VCaP (cell line): ENCODE results near the gene TBCA.
A peak's percentile ranks its signal among the peaks of the same experiment; 100 is the strongest.

ENCODE experiments used
- H3K27ac ChIP-seq: fragments of 450-650 bp; 2 replicates; pipeline ENCODE4 v1.5.1; 2017
- CTCF ChIP-seq: fragments of 450-650 bp; conservative IDR thresholded peaks from 2 replicates; pipeline ENCODE4 v1.5.1; 2017; ENCODE audit warnings: mild to moderate bottlenecking, moderate library complexity

Gene TBCA

GRCh38 chr5:77772729-77773128 is 3.4 kb downstream of the TBCA start:
- H3K27ac ChIP-seq, result no peak overlapping the region
- TF ChIP-seq CTCF, result no peak

- no peak for TF ChIP-seq CTCF
- no peak overlapping the region for H3K27ac ChIP-seq
Observed at GRCh38 chr5:77771452-77771851, 4.7 kb downstream of the TBCA start.

- TF ChIP-seq CTCF, result no peak
- H3K27ac ChIP-seq, result no peak overlapping the region
Observed at GRCh38 chr5:77770293-77771005, 5.7 kb downstream of the TBCA start.

GRCh38 chr5:77768978-77769377 is 7.2 kb downstream of the TBCA start:
- H3K27ac ChIP-seq, result no peak overlapping the region

DNA sequence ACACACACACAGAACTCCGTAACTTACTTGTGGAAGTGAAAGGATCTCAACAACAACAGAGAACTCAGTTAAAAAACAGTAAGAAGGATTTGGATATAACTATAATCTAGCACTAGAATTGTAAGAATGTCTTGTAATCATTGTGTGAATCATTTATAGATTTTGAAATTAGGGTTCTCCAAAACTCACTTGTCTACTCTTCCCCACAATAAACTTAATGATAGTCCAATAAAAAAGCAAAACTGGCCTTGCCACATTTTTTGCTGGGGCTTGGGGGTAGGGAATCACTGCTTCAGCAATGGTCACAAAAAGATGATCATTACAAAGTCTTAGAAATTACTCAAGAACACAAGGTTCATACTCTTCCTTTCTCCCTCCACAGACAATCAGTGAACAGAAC is 8.8 kb downstream of the TBCA start:
- H3K27ac ChIP-seq, result peak overlapping the region; percentile 30
- no peak for TF ChIP-seq CTCF

More at GRCh38 chr5:77768978-77769377, 7.2 kb downstream of the TBCA start:
- no peak for TF ChIP-seq CTCF

GRCh38 chr5:77761606-77762005 is 14.5 kb downstream of the TBCA start:
- no peak overlapping the region for H3K27ac ChIP-seq
- no peak for TF ChIP-seq CTCF

GRCh38 chr5:77758141-77758938 is 17.8 kb downstream of the TBCA start:
- no peak overlapping the region for H3K27ac ChIP-seq
- TF ChIP-seq CTCF, result no peak
